ENCODE data around the gene SAMD8.

Gene SAMD8

GRCh38 chr10:75136346-75136745 is 24.9 kb downstream of the SAMD8 start:
- DNase-seq (ENCODE audit: low read depth in 1 of 2, low spot score in 1 of 2), result no peak

GRCh38 chr10:75137533-75138438 is 26.3 kb downstream of the SAMD8 start:
- no peak overlapping the region for H3K4me3 ChIP-seq (replicated peaks; ENCODE audit: insufficient read depth, low read length)
- TF ChIP-seq REST (IDR thresholded peaks at IDR 0.05; ENCODE audit: insufficient replicate concordance, low read depth) (no peak), SPI1 (IDR thresholded peaks at IDR 0.05; ENCODE audit: borderline replicate concordance, low read depth) (no peak), CTCF (IDR thresholded peaks at IDR 0.05; ENCODE audit: insufficient read depth, low read length) (no peak), GABPA (IDR thresholded peaks at IDR 0.05; ENCODE audit: low read depth) (no peak), POLR2AphosphoS5 (IDR thresholded peaks at IDR 0.05; ENCODE audit: low read depth) (no peak)
- DNase-seq (ENCODE audit: low read depth in 1 of 2, low spot score in 1 of 2), result no peak
- H3K27me3 ChIP-seq (ENCODE audit: insufficient read depth, poor library complexity, severe bottlenecking), result no peaks in the 10 kb centered on the region
- H3K27ac ChIP-seq (replicated peaks), result no peak overlapping the region

More at GRCh38 chr10:75136346-75136745, 24.9 kb downstream of the SAMD8 start:
- no peak overlapping the region for H3K27ac ChIP-seq (replicated peaks)
- TF ChIP-seq SPI1 (IDR thresholded peaks at IDR 0.05; ENCODE audit: borderline replicate concordance, low read depth), result no peak
- TF ChIP-seq POLR2AphosphoS5 (IDR thresholded peaks at IDR 0.05; ENCODE audit: low read depth), result no peak
- no peak for TF ChIP-seq GABPA (IDR thresholded peaks at IDR 0.05; ENCODE audit: low read depth)
- TF ChIP-seq CTCF (IDR thresholded peaks at IDR 0.05; ENCODE audit: insufficient read depth, low read length), result no peak
- TF ChIP-seq REST (IDR thresholded peaks at IDR 0.05; ENCODE audit: insufficient replicate concordance, low read depth), result no peak
- no peak overlapping the region for H3K4me3 ChIP-seq (replicated peaks; ENCODE audit: insufficient read depth, low read length)
- no peaks in the 10 kb centered on the region for H3K27me3 ChIP-seq (ENCODE audit: insufficient read depth, poor library complexity, severe bottlenecking)

- Histone ChIP-seq H3K4me3 (replicated peaks; ENCODE audit: insufficient read depth, low read length) (no peak overlapping the region), H3K27me3 (ENCODE audit: insufficient read depth, poor library complexity, severe bottlenecking) (no peaks in the 10 kb centered on the region), H3K27ac (replicated peaks) (no peak overlapping the region)
- no peak for TF ChIP-seq REST (IDR thresholded peaks at IDR 0.05; ENCODE audit: insufficient replicate concordance, low read depth)
- no peak for TF ChIP-seq POLR2AphosphoS5 (IDR thresholded peaks at IDR 0.05; ENCODE audit: low read depth)
- no peak for TF ChIP-seq GABPA (IDR thresholded peaks at IDR 0.05; ENCODE audit: low read depth)
- no peak for TF ChIP-seq CTCF (IDR thresholded peaks at IDR 0.05; ENCODE audit: insufficient read depth, low read length)
- no peak for TF ChIP-seq SPI1 (IDR thresholded peaks at IDR 0.05; ENCODE audit: borderline replicate concordance, low read depth)
- no peak for DNase-seq (ENCODE audit: low read depth in 1 of 2, low spot score in 1 of 2)
Measured at GRCh38 chr10:75140246-75140645, 28.8 kb downstream of the SAMD8 start.
